Posterior vena cava (tissue), 2 donors: ENCODE measurements around the gene NECAP2. TPM values are rescaled to one million over a fixed set of nuclear protein-coding genes. Genes with fewer than 3 reads are reported as not detected.
"Not testable (repeated sequence)": the region's sequence is repeated elsewhere in the genome, so short reads cannot be mapped to it uniquely, and the experiment has no call there.

Source experiments
- DNase-seq: peaks from one replicate; pipeline ENCODE4 v3.0.0-alpha.2; 2020; ENCODE audit warnings: low spot score
- intact Hi-C, 2 donors: fragments of 100-400 bp; cut with DNase I; formaldehyde crosslinking; loops; one replicate each; pipeline versions ENCODE4 v1.14.1 to v1.14.2; 2022 to 2023
- total RNA-seq, 2 donors: library from RNA; stranded (reverse); fragmentation: NEBNext Ultra II Directional; extraction: Animal tissue kit (Norgen Biotek cat#: 25700); gene quantifications; one replicate each; pipeline ENCODE4 v1.2.1, GENCODE V29; 2021
- donor health status: DM: yes; HTN: yes; CAD: no.
- donor health status: DM: yes; HTN: yes; CAD: no.

The NECAP2 gene
- total RNA-seq, 2 donors from 2014 or later, result 30.5 to 42.9 TPM

DNA sequence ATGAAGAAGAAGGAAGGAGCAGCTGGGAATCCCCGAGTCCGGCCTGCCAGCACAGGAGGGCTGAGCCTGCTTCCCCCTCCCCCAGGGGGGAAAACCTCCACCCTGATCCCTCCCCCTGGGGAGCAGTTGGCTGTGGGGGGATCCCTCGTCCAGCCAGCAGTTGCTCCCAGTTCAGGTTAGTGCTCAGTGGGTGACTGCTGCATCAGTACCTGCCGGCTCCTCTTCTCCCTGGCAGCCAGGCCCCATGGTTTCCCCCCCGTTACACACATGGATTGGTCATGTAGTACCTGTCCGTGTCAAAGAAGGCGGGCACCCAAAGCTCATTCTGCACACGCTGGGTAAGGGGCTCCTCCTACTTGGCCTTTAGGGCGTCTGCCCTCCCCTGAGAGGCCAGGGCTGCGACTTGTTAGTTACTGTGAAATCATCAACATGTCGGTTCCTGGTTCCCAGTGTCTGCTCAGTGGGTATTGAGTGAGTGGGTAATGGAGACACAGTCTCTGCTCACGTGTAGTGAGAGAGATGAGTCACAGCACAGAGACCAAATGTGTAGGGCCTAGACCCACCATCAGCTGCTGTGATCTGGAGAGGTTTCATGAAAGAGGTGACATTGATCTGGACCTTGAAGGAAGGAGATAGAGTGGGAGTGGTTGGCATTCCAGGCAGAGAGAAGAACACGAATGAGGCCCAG lies 11.5 kb downstream of the NECAP2 start:
- DNase-seq, result peak; percentile 62
- intact Hi-C loops, result no loop called here

DNA sequence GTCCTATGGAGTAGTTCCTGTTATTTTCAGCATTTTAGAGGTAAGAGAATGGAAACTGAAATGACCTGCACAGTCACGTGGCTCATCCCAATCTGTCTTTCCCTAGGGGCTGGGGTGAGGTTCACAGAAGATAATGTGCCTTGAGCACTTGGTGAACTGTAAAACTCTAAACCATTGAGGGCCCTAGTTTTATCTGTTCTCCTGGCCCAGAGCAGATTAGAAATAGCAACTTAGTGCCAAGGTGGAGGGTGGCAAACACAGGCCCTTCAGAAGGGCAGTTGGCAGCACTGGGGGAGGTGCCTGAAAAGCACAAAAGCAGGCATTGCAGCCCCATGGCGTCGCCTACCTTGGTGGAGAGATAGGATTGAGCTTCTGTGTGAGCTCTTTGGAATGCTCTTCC lies 14.4 kb downstream of the NECAP2 start:
- intact Hi-C loops, DNase-seq: not testable (repeated sequence)

DNA sequence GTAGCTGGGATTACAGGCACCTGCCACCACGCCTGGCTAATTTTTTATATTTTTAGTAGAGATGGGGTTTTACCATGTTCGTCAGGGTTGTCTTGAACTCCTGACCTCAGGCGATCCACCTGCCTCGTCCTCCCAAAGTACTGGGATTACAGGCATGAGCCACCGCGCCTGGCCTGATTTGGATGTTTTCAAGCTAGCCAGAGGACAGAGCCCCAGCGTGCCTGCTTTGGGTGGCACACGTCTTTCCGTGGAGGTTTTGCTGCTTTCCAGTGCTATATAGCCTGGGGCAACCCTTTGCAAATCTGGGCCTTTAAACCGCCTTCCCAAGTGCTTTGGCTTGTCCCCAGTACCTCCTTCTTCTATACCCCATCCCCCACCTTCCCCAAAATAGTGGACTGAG lies 15.6 kb downstream of the NECAP2 start:
- peak; percentile 66 for DNase-seq
- intact Hi-C loops, result not testable (repeated sequence)

DNA sequence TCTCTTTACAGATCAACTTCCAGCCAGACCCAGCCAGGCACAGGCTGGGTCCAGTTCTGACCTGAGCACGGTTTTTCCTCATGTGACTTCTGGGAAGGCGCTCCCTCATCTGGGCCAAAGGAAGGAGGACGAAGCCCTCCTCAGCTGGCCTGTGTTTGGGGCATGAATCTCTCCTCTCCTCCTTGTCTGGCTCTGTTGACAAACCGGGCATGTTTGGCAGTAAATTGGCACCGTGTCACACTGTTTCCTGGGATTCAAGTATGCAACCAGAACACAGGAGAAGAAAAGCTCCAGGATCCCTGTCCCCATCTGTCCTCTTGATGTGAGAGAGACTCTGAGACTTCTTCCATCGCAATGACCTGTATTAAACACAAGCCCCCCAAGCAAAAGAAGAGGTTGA lies 18.3 kb downstream of the NECAP2 start:
- DNase-seq, result no peak
- intact Hi-C loops, result no loop called here

DNA sequence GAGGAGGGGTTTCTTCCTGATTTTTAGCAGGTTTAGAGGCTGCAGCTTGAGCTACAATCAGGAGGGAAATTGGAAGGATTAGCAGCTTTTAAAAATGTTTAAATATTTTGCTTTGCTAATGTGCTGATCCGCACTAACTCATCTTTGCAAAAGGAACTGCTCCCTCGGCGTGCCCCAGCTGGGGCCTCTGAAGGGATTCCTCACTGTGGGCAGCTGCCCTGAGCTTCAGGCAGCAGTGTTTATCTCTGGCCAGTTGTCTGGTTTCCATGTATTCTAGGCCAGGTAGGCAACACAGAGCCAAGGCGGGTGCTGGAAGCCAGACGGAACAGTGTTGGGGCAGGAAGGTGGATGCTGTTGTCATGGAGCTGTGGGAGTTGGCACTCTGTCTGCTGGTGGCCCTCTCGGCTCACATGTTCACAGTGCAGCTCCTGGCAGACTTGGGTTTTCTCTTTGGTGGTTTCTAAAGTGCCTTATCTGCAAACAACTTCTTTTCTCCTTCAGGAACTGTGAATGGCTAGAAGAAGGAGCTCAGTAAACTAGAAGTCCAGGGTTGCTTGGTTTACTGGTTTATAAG lies 18.9 kb downstream of the NECAP2 start:
- DNase-seq, result no peak
- intact Hi-C loops, result no loop called here

DNA sequence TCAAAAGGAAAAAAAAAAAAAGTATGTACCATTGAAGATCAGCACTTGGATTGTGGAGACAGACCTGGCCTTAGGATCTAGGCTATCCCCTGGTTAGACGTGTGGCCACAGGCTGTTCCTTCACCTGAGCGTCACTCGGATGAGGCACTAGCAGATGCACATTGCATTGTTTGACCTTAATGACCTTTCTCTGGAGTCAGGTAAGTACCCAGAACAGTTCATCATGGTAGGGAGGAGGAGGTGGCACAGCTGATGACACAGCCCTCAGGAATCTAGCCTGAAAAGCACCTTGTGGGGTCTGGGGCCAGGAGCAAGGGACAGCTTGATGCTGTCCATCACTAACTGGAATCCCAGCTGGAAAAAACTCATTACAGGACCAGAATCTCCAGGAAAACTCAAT lies 21.2 kb downstream of the NECAP2 start:
- intact Hi-C loops, result loop anchor here in 1 of 2 donors (2.0 kb wide), 1 partner anchor 71 kb away; no protein-coding TSS in a partner anchor
- DNase-seq, result no peak

DNA sequence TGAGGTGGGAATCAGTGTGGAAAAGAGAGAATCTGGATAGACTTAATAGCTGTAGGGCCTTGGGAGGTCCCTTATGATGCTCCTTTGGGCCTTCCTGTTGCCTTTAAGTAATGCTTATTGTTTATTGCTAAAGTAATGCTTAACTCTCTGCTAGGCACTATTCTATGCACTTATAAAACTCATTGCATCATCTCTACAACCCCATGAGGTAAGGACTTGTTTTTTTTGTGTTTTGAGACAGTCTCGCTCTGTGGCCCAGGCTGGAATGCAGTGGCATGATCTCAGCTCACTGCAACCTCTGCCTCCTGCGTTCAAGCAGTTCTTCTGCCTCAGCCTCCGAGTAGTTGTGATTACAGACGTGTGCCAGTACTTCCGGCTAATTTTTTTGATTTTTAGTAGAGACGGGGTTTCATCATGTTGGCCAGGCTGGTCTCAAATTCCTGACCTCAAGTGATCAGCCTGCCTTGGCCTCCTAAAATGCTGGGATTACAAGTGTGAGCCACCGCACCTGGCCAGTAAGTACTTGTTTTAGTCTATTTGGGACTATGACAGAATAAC lies 22.3 kb downstream of the NECAP2 start:
- intact Hi-C loops, result loop anchor here in 1 of 2 donors (2.0 kb wide), 1 partner anchor 72 kb away; no protein-coding TSS in a partner anchor
- DNase-seq, result peak; percentile 16

DNA sequence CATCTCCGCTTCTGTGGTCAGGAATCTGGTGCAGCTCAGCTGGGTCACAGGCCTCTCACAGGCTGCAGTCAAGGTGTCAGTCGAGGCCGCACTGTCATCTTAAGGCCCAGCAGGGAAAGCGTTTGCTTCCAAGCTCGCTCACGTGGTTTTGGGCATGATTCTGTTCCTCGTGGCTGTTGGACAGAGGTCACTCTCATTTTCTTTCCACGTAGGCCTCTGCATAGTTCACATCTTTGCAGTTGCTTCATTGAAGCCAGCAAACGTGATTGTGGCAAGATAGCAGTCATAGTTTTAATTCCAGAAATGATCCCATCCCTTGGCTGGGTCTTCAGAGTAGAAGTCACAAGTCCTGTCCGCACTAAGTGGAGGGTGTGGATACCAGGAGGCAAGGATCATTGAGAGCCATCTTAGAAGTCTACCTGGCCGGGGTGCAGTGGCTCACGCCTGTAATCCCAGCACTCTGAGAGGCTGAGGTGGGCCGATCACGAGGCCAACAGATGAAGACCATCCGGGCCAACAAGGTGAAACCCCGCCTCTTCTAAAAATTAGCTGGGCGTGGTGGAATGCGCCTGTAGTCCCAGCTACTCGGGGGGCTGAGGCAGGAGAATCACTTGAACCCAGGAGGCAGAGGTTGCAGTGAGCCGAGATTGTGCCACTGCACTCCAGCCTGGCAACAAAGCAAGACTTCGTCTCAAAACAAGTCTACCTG lies 24.5 kb downstream of the NECAP2 start:
- peak; percentile 58 for DNase-seq
- intact Hi-C loops, result no loop called here

DNA sequence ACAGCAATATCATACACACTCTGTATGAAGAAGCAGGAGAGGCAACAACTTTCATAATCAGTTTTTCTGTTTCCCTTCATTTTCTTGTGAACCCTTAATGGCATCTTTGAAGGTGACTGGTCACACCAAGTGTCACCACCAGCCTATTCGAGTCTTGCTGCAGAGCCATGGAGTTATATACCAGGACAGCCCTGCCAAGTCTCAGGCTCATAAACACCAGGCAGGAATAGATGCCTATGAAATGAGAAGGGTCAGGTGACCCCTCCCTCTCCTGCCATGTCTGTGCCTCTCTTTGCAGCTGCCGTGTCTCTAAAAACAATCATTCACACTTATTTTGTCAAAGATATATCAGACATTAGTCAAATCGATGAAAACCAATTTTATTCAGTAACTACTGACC lies 28.0 kb downstream of the NECAP2 start:
- intact Hi-C loops, result no loop called here

DNA sequence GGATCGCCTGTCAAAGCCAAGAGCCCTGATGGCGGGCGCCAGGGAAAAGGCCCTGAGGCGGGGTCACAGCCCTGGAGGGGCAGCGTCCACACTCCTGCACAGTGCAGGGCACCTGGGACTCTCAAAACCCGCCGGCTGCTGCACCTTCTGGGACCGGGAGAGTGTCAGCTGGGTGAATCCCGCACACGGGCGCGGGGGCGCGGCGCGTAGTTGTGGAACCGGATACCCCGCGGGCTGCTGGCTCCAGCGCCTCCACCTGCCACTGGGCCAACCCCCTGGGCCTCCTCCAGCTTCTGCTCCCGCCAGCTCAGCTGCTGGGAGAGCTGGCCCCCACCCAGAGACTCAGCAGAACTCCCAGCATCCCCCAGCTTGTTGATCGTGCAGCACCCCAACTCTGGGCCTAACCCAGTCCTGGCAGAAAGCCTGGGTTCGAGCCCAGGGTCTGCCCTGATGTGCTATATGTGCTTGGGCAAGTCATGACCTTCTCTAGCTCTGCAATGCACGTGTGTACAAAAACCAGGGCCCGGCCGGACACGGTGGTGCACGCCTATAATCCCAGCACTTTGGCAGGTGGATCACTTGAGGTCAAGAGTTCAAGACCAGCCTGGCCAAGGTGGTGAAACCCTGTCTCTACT lies 33.8 kb downstream of the NECAP2 start:
- intact Hi-C loops, result no loop called here
- DNase-seq, result peak; percentile 78

More for the DNA sequence above, 28.0 kb downstream of the NECAP2 start:
- DNase-seq, result no peak

DNA sequence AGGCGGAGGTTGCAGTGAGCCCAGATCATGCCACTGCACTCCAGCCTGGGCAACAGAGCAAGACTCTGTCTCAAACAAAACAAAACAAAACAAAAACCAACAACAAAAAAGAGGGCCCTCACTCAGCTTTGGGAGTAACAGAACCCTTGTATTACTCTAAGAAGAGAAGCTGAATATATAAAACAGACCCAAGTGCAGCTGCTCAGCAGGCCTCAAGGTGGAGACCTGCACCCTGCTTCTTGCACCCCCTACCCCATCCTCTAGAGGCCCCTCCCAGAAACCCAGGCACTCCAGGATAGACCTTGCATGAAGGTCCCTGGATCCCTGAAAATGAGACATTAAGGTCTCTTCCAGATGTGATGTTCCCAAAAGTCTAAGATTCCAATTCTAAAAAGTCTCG lies 34.4 kb downstream of the NECAP2 start:
- intact Hi-C loops, result not testable (repeated sequence)

DNA sequence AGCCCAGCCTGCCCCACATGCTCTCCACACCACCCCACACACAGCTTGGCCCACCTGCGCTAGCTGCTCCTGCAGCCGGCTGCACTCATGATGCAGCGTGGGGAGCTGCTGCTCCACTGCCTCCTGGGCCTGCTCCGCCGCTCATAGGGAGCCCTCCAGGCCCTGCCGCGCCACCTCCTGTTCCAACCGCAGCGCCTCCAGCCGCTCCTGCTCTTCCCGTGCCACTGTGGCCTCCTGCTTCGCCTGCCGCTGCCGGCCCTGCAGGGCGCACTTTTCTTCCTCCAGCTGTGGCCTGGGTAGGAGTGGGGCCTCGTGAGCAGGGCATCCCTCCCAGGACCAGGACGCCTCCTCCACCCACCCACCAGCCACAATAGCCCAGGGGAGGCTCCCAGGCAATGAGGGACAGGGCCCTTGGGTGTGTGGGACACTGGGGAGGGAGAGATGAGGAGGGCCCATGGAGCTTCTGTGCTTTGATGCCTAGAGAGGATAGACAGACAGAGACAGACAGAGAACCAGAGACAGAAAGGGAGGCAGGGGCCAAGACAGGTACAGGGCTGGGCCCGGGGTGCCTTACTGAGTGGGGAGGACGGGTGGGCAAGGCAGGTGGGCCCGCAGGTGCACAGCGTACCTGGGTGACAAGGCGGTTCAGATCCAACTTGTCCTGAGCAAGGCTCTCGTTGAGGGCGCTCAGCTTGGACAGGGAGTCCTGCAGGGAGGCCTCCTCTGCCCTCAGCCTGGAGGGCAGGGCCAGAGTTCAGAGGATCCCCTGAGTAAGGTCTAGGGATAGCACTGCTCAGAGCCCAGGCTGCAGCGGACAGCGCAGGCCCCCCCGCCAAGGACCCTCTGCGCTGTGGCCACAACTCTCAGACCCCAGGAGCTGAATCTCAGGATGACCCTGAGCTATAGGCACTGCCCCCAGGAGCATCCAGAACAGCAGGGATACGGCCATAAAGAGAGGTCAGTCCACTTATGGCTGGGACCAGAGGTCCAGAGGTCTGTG lies 35.5 kb downstream of the NECAP2 start:
- peak; percentile 65 for DNase-seq
- intact Hi-C loops, result not testable (repeated sequence)

More for the DNA sequence above, 34.4 kb downstream of the NECAP2 start:
- peak; percentile 51 for DNase-seq

DNA sequence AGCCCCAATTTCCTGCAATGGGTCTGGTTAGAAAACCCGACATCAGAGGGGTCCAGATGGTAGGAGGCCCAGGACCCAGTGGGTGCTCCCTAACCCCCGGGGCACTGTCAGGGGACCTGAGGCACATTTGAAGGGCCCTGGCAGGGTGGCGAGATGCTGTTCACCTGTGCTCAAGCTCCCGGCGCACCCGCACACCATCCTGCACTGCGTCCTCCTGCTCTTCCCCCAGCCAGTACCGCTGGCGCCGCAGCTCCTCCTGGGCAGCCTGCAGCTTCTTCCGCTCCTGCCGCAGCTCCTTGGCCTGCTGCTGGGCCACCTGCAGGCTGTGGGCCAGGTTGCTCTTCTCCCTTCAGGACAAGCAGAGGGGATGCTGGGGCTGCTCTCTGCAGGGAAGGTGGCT lies 37.6 kb downstream of the NECAP2 start:
- DNase-seq, result peak; percentile 78
- intact Hi-C loops, result no loop called here

DNA sequence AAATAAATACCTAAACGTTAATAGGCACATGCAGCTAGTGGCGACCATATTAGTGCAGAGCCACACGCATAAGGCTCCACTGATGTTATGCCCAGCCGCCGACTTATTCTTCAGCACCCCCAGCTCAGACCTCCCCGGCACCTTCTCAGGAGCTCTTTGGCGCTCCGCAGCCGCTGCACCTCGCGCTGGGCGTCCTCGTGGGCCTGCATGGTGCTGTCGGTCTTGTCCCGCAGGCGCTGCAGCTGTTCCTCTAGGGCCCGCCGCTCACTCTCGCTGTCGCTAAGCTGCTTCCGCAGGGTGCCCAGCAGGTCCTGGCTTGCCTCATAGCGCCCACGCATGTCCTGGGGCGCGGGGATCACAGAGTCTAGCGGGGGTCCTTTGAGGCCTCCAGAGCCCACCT lies 42.6 kb downstream of the NECAP2 start:
- DNase-seq, result peak; percentile 35
- intact Hi-C loops, result loop anchor here in 1 of 2 donors (5.0 kb wide), 1 partner anchor 376 kb away; no protein-coding TSS in a partner anchor

DNA sequence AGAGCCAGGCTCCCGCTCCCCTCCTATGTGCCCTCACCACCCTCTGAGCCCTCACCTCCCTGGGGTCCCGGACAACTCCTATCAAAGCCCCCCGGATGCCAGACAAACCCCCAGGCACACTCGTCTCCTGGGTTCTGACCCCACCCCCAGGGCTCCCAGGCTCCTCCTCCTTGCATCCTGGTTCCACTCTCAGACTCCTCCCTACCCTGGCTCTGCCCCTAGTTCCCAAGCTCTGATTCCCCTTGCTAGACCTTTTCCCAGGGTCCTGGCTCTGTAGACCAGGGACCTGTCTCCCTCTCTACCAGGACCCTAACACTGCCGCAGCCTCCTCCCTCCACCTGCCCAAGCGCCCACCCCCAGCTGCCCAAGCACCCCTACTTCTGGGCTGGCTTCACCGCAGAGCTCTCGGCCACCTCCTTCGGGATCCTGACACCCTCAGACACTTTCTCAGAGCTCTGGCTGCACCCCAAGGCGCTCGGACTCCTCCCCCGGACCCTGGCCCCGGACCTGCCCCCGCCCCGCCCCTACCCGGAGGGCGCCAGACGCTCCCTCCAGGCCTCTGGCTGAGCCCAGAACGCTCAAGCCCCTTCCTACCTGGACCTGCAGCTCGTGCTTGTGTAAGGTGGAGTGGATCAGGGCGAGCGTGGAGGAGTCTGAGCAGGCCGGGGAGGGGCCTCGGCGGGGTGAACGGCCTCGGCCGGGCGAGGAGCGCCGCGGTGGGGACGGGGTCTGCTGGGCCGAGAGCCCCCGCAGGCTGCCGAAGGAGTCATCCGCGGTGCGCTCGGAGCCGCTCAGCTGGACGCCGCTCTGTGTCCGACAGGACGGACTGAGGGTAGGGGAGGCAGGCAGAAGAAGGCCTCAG lies 43.3 kb downstream of the NECAP2 start:
- intact Hi-C loops, result loop anchor here in 1 of 2 donors (5.0 kb wide), 1 partner anchor 377 kb away; no protein-coding TSS in a partner anchor
- not testable (repeated sequence) for DNase-seq

DNA sequence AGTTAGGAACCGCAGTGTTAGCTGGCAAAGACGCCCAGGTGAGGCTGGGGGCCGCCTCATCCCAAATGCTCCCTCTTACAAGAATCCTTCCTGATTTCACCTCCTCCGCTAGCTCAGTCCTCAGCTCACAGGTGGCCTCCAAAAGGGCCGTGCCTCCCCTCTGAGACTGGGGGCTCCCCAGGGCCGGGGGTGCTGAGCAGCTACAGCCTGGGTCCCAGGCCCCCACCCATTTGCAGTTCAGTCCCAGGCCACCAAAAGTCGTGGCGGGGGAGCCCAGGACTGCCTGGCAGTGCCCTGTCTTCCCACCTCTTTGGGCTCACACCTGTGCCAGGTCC lies 43.9 kb downstream of the NECAP2 start:
- DNase-seq, result no peak

DNA sequence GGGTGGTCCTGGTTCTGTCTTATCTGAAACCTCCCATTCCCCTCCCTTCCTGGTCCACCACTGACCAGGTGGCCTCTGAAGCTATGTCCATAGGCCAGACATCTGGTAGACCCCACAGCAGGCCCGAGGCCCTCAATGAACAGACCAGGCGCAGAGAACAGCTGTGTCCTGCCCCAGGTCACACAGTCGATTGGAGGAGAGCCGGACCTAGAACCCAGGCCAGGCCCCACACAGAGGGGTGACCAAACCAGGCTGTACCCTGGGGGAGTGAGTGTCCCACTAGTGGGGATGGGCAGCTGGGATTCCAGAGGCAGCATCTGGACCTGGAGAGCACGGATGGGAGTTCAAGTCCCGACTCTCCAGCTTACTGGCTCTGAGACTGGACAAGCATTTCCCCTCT lies 44.4 kb downstream of the NECAP2 start:
- no peak for DNase-seq
- intact Hi-C loops, result loop anchor here in 1 of 2 donors (5.0 kb wide), 1 partner anchor 378 kb away; no protein-coding TSS in a partner anchor

More for the DNA sequence above, 43.9 kb downstream of the NECAP2 start:
- intact Hi-C loops, result loop anchor here in 1 of 2 donors (5.0 kb wide), 1 partner anchor 377 kb away; no protein-coding TSS in a partner anchor
